Measurements from ENCODE around the gene NCKAP5.

DNA sequence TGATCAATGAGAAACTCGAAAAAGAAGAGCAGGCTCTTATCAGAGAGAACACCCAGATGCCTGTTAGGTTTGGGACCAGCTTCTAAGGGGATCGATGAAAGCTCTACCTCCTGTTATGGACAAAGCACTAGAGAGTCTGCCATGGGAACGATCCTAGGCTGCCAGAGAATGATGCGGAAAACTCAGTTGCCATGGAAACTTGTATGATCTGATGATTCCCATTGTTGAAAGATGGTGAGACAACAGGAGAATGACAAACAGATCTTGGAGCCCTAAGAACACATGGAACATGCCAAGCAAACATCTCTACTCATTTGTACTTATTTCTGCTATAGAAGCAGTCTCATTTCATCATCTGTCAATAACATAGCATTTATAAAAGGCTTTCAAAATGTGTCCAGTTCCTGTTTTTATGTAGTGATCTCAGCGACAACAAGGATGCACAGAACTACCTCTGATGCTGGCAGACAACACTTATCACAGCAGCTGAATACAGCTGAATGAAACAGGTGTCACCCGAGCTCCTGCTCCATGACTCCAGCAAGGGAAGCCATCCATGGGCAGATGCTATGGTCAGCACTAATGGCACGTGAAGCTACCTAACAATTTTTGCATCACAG, 59.6 kb downstream of the NCKAP5 start:
- TF ChIP-seq EZH2 (IDR thresholded peaks at IDR 0.05; ENCODE audit: low read depth, low read length, severe bottlenecking) = no peak
- no peak for TF ChIP-seq SP1 (IDR thresholded peaks at IDR 0.05; ENCODE audit: low read depth, low read length)
- TF ChIP-seq, protein P1, sequence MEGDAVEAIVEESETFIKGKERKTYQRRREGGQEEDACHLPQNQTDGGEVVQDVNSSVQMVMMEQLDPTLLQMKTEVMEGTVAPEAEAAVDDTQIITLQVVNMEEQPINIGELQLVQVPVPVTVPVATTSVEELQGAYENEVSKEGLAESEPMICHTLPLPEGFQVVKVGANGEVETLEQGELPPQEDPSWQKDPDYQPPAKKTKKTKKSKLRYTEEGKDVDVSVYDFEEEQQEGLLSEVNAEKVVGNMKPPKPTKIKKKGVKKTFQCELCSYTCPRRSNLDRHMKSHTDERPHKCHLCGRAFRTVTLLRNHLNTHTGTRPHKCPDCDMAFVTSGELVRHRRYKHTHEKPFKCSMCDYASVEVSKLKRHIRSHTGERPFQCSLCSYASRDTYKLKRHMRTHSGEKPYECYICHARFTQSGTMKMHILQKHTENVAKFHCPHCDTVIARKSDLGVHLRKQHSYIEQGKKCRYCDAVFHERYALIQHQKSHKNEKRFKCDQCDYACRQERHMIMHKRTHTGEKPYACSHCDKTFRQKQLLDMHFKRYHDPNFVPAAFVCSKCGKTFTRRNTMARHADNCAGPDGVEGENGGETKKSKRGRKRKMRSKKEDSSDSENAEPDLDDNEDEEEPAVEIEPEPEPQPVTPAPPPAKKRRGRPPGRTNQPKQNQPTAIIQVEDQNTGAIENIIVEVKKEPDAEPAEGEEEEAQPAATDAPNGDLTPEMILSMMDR (IDR thresholded peaks at IDR 0.05; ENCODE audit: control extremely low read depth in 1 of 3, insufficient read depth in 1 of 3, low read depth in 1 of 3, low read length in 3 of 3) = no peak
- no peak for TF ChIP-seq POLR2A (IDR thresholded peaks at IDR 0.05; ENCODE audit: control extremely low read depth in 1 of 2, low read depth in 2 of 2, low read length in 2 of 2)
- TF ChIP-seq, protein P2, sequence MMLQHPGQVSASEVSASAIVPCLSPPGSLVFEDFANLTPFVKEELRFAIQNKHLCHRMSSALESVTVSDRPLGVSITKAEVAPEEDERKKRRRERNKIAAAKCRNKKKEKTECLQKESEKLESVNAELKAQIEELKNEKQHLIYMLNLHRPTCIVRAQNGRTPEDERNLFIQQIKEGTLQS (IDR thresholded peaks at IDR 0.05; ENCODE audit: insufficient read depth, low read depth, low read length) = no peak
- no peak for TF ChIP-seq FOSL1 (IDR thresholded peaks at IDR 0.05; ENCODE audit: insufficient read depth, low read depth, low read length)
- TF ChIP-seq TAF1 (IDR thresholded peaks at IDR 0.05; ENCODE audit: low read depth, low read length) = no peak
- TF ChIP-seq RXRA (IDR thresholded peaks at IDR 0.05; ENCODE audit: insufficient read depth, low read depth, low read length) = no peak
- no peak for TF ChIP-seq BRCA1 (IDR thresholded peaks at IDR 0.05; ENCODE audit: low read depth, low read length)
- TF ChIP-seq EP300 (IDR thresholded peaks at IDR 0.05; ENCODE audit: borderline replicate concordance in 1 of 2, low read depth in 2 of 2, low read length in 2 of 2) = no peak
- TF ChIP-seq, protein P3, sequence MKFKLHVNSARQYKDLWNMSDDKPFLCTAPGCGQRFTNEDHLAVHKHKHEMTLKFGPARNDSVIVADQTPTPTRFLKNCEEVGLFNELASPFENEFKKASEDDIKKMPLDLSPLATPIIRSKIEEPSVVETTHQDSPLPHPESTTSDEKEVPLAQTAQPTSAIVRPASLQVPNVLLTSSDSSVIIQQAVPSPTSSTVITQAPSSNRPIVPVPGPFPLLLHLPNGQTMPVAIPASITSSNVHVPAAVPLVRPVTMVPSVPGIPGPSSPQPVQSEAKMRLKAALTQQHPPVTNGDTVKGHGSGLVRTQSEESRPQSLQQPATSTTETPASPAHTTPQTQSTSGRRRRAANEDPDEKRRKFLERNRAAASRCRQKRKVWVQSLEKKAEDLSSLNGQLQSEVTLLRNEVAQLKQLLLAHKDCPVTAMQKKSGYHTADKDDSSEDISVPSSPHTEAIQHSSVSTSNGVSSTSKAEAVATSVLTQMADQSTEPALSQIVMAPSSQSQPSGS (IDR thresholded peaks at IDR 0.05; ENCODE audit: low read length) = no peak
